ENCODE measurements around the gene CSAG1. TPM values are rescaled to one million over a fixed set of nuclear protein-coding genes. Genes with fewer than 3 reads are reported as not detected.
"Not testable (repeated sequence)": the region's sequence is repeated elsewhere in the genome, so short reads cannot be mapped to it uniquely, and the experiment has no call there.

CSAG1 gene
- total RNA-seq = not detected

GRCh38 chrX:152733261-152733975 is at the start of gene CSAG1, which contains the start of gene MAGEA12:
TSS of gene CSAG1 (minus strand) at chrX:152733721. CDS start at chrX:152732460, 1,261 bp downstream.
TSS of gene MAGEA12 (plus strand) at chrX:152733757. CDS start at chrX:152736162, 2,405 bp downstream.
- DNase-seq = no peak

GRCh38 chrX:152769549-152770289 is 36.2 kb upstream of the CSAG1 start, which contains the start of gene MAGEA6:
TSS of gene MAGEA6 (minus strand) at chrX:152769689. CDS start at chrX:152767650, 2,039 bp downstream.
- DNase-seq = not testable (repeated sequence)

GRCh38 chrX:152766562-152766961 is 33.0 kb upstream of the CSAG1 start:
- not testable (repeated sequence) for DNase-seq

- not testable (repeated sequence) for DNase-seq
Observed at GRCh38 chrX:152761582-152761981, 28.1 kb upstream of the CSAG1 start.

- DNase-seq = not testable (repeated sequence)
Observed at GRCh38 chrX:152759544-152759943, 26.0 kb upstream of the CSAG1 start.

- not testable (repeated sequence) for DNase-seq
Observed at GRCh38 chrX:152758918-152759317, 25.4 kb upstream of the CSAG1 start, which contains the start of gene CSAG3. TSS of gene CSAG3 (plus strand) at chrX:152759218.

GRCh38 chrX:152754871-152755270 is 21.4 kb upstream of the CSAG1 start:
- DNase-seq = not testable (repeated sequence)

- not testable (repeated sequence) for DNase-seq
Observed at GRCh38 chrX:152753686-152754650, 20.4 kb upstream of the CSAG1 start, which contains the start of gene MAGEA2. TSS of gene MAGEA2 (minus strand) at chrX:152753842. CDS start at chrX:152751363, 2,479 bp downstream.

- DNase-seq = no peak
Observed at GRCh38 chrX:152738560-152738959, 5.0 kb upstream of the CSAG1 start.

- DNase-seq = not testable (repeated sequence)
Observed at GRCh38 chrX:152736528-152736927, 3.0 kb upstream of the CSAG1 start.

- DNase-seq = no peak
Observed at GRCh38 chrX:152735860-152736511, 2.5 kb upstream of the CSAG1 start.

- no peak for DNase-seq
Observed at GRCh38 chrX:152735101-152735500, 1.6 kb upstream of the CSAG1 start.

GRCh38 chrX:152734143-152734858 is 780 bp upstream of the CSAG1 start:
- DNase-seq = not testable (repeated sequence)

- DNase-seq = no peak
Observed at GRCh38 chrX:152725409-152725808, 8.1 kb downstream of the CSAG1 start.

GRCh38 chrX:152713815-152714787 is 19.4 kb downstream of the CSAG1 start, which contains the start of gene MAGEA2B:
TSS of gene MAGEA2B (plus strand) at chrX:152714628. CDS start at chrX:152717107, 2,479 bp downstream.
- DNase-seq = not testable (repeated sequence)

GRCh38 chrX:152713195-152713594 is 20.3 kb downstream of the CSAG1 start:
- DNase-seq = not testable (repeated sequence)

GRCh38 chrX:152709173-152709572 is 24.3 kb downstream of the CSAG1 start, which contains the start of gene CSAG2:
TSS of gene CSAG2 (minus strand) at chrX:152709273. CDS start at chrX:152709112, 161 bp downstream.
- DNase-seq = not testable (repeated sequence)

GRCh38 chrX:152706500-152706899 is 27.0 kb downstream of the CSAG1 start:
- DNase-seq = not testable (repeated sequence)

GRCh38 chrX:152700390-152700789 is 33.1 kb downstream of the CSAG1 start:
- DNase-seq = not testable (repeated sequence)
